MG63 (cell line): ENCODE measurements around the gene PPP1R9B. TPM values are rescaled to one million over a fixed set of nuclear protein-coding genes. Genes with fewer than 3 reads are reported as not detected.

Experiments used
- DNase-seq: peaks from one replicate; pipeline ENCODE4 v3.0.0-alpha.2; 2020
- H3K27me3 ChIP-seq: fragments of 250-450 bp; sonication (Bioruptor Pico); 2 replicates; pipeline ENCODE4 v1.5.1; 2020; ENCODE audit warnings: mild to moderate bottlenecking, moderate library complexity
- H3K36me3 ChIP-seq: fragments of 250-450 bp; sonication (Bioruptor Pico); 2 replicates; pipeline ENCODE4 v1.5.1; 2020; ENCODE audit warnings: mild to moderate bottlenecking, moderate library complexity
- H3K4me3 ChIP-seq: fragments of 250-450 bp; sonication (Bioruptor Pico); 2 replicates; pipeline ENCODE4 v1.5.1; 2020; ENCODE audit warnings: mild to moderate bottlenecking, moderate library complexity
- H3K9me3 ChIP-seq: fragments of 250-450 bp; sonication (Bioruptor Pico); 2 replicates; pipeline ENCODE4 v1.5.1; 2020; ENCODE audit warnings: mild to moderate bottlenecking, moderate library complexity
- total RNA-seq: library from RNA; depleted of rRNA; stranded (reverse); fragments of >200 nt; shearing (Covaris generic); gene quantifications from 2 replicates; pipeline ENCODE4 v1.2.3, GENCODE V29; 2014; ENCODE audit warnings: low replicate concordance

The PPP1R9B gene
- total RNA-seq, 1 experiment from 2014 or later: 68.2 TPM

DNA sequence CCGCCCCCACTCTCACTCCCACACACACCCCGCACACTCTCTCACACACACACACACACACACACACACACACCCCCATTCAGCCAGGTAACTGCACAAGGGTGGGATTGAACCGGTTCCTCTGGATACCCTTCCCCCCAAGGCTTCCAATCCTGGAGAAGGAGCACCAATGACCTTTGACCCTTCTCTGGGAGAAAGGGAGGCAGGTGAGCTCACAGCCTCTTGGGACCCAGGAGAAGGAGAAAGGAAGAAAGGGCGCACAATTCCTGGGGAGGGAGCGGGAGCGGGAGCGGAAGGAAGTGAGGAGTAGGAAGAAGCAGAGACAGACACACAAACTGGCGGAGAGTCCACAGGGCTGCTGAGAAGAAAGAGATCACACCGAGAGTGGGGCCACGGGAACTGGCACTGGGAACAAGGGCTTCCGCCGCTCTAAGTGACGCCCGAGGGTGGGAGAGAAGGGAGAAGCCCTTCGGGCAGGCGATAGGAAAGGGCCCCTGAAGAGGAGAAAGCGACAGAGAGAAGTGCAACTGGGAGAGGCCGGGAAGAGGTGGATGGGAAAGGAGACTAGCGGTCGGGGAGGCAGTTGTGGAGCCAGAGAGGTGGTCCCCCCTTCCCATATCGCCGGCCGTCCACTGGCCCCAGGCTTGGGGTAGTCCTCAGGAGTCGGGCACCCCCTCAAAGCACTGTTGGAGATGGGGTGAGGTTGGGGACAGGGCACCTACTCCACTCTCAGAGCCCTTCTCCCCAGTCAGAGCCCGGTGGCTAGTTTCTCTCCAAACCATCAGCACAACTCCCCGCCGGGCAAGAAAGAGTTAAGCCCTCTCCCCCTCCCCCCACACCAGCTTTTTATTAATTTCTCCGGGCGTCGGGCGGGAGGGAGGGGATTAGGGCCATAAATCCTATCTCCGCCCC is 21.8 kb downstream of the PPP1R9B start:
- H3K27me3 ChIP-seq: no peaks in the 10 kb centered on the region
- H3K36me3 ChIP-seq: peaks cover 12% of the 10 kb centered on the region
- DNase-seq: no peak
- no peak overlapping the region for H3K4me3 ChIP-seq
- no peaks in the 10 kb centered on the region for H3K9me3 ChIP-seq

DNA sequence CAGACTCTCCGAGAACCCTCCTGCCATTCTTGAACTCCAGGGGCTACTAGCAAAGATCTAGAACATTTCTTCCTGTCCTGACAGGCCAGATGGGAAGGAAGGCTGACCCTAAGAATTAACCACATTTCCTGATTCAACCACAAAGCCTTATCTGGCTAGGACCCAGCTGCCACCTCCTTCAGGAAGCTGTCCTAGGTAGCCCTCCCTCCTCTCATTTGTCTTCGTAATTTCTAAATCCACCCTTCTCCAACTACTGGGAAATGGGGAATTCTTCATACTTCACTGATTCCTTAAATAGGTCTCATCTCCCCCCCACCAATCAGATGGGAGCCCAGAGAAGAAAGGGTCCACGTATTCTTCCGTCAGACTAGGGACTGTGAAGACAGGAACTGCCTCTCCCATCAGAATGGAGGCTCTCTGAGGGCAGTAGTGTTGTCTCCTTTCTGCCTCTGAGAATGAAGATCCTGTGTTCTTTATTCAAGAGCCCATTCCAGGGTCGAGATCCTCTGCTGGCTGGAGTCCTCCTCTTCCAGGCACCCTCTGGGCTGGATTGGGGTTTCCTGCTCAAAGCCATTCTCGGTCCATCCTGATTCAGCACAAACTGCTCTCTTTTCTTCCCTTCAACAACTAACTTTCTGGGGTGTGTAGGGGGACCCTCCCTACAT is 22.6 kb downstream of the PPP1R9B start:
- H3K27me3 ChIP-seq: no peaks in the 10 kb centered on the region
- no peak overlapping the region for H3K4me3 ChIP-seq
- H3K9me3 ChIP-seq: no peaks in the 10 kb centered on the region
- peaks cover 8% of the 10 kb centered on the region for H3K36me3 ChIP-seq
- no peak for DNase-seq

DNA sequence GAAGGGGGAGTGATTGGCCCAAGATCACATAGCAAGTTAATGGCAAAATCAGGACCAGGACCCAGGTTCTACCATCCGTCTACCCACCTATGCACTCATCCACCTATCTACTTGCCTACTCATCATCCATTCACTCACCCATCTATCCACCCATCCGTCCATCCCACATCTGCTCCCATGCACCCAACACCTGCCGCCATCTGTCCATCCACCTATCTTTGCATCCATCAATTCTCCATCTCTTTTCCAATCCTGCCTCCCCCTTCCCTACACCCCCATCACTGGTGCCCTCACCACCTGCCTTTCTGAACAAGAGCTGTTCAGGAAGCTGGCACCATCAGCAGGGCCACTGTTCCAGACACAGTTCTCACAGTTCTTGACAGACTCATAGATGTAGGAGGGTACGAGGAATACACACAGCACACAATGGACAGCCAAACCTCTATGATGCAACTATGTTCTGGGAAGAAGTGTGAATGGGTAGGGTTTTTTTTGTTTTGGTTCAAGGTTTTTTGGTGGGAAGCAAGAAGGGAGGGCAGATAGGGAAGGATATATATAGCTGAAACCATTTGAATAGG is 25.0 kb downstream of the PPP1R9B start:
- H3K27me3 ChIP-seq: no peaks in the 10 kb centered on the region
- H3K4me3 ChIP-seq: no peak overlapping the region
- H3K9me3 ChIP-seq: no peaks in the 10 kb centered on the region
- no peak for DNase-seq
- H3K36me3 ChIP-seq: no peaks in the 10 kb centered on the region

DNA sequence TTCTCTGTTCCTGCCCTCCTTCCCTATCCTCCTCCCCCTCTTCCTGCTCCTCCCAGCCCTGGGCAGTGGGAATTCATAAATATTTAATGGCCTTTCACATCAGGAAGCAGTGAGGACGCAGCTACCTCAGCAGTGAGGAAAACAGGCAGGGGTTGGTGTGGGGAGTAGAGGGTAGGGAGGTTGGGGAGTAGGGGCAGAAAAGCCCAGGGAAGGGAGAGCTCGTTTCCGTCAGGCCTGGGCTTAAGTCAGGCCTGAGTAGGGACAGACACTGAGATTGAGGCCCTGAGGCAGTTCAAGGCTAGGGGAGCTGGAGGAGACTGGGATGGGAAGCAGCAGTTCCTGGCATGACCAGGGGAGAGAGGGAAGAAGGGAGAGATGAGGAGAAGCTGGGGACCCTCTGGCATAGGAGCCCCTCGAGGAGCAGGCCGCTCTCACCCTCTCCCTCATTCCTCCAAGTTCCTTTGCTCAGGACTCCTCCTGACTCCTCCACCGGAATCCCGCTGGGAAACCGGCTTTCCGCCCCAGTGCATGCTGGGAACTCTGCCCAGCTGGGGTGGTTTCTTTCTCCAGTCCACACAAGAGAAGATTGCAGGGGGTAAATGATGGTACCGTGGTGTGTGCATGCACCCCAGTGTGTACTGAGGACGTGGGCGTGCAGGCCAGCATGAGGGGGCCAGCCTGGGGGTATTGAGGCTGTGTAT is 26.7 kb downstream of the PPP1R9B start:
- peak; percentile 45 for DNase-seq
- Histone ChIP-seq H3K9me3 (no peaks in the 10 kb centered on the region), H3K27me3 (no peaks in the 10 kb centered on the region), H3K36me3 (no peaks in the 10 kb centered on the region), H3K4me3 (no peak overlapping the region)

DNA sequence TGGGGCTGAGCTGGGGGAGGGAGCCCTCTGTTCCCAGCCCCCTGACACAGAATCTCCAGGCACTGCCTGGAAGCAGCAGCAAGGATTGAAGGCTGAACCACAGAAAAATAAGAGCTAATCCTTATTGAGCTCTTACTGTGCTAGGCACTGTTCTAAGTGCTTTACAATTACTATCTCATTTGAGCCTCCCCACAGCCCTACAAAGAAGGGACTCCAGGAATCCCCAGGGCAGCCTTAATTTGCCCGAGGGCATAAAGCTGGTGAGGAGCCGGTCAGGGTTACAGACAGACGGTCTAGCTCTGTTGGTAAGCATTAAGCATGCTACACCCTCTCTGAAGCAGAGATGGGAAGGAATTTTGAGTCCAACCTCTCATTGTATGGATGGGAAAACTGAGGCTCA is 27.5 kb downstream of the PPP1R9B start:
- DNase-seq: no peak
- Histone ChIP-seq H3K9me3 (no peaks in the 10 kb centered on the region), H3K4me3 (no peak overlapping the region), H3K36me3 (no peaks in the 10 kb centered on the region), H3K27me3 (0 out of 2 replicates have a peak, but pooled peaks cover 2% of the 10 kb centered on the region)

DNA sequence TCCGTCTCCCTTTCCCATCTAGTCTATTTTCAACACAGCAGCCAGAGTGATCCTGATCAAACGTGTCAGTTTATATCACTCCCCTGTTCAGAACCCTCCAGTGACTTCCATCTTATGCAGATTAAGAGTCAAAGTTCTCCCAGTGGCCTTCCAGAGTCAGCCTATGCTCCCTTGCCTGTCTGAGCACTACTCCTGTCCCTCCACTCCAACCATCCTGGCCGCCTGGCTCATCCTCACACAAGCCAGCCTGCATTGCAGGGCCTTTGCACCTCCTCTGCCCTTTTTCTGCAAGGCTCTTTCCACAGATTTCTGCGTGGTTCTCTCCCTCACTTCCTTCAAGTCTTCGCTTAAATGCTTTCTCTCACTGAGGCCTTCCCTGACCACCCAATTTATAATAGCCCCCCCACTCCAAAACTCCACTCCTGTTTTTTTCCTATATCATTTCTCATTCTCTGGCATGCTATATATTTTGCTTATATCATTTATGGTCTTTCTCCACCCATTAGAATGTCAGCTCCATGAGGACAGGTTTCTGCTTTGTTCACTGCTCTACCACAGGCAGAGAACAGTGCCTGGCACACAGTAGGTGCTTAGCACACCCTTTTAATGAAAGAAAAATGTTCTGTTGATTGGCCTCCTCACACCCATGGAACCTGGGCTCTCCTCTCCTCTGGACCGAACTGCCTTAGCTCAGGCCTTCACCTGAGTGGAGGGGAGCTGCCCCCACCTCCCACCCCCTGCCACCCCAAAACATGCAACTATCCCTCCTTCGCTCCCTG is 29.8 kb downstream of the PPP1R9B start:
- no peaks in the 10 kb centered on the region for H3K9me3 ChIP-seq
- no peak for DNase-seq
- 0 out of 2 replicates have a peak, but pooled peaks cover 2% of the 10 kb centered on the region for H3K27me3 ChIP-seq
- no peak overlapping the region for H3K4me3 ChIP-seq
- no peaks in the 10 kb centered on the region for H3K36me3 ChIP-seq

DNA sequence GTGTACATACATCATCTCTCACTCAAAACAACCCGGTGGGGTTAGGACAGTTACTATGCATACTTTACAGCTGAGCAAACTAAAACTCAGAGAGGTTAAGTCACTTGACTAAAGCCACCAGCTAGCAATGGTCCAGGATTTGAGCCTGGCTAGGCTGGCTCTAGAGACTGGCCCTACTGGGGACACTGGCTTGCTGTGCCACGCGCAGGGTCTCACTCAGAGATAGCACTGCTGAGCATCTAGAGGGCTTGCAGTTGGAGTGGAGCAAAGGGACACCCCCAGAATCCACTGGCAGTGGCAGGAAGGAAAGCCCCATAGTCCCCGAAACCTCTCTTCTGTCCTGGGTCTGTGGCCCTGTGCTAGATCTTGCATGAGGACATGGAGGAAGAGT is 31.7 kb downstream of the PPP1R9B start:
- Histone ChIP-seq H3K4me3 (no peak overlapping the region), H3K36me3 (no peaks in the 10 kb centered on the region), H3K9me3 (no peaks in the 10 kb centered on the region), H3K27me3 (0 out of 2 replicates have a peak, but pooled peaks cover 2% of the 10 kb centered on the region)
- DNase-seq: no peak

DNA sequence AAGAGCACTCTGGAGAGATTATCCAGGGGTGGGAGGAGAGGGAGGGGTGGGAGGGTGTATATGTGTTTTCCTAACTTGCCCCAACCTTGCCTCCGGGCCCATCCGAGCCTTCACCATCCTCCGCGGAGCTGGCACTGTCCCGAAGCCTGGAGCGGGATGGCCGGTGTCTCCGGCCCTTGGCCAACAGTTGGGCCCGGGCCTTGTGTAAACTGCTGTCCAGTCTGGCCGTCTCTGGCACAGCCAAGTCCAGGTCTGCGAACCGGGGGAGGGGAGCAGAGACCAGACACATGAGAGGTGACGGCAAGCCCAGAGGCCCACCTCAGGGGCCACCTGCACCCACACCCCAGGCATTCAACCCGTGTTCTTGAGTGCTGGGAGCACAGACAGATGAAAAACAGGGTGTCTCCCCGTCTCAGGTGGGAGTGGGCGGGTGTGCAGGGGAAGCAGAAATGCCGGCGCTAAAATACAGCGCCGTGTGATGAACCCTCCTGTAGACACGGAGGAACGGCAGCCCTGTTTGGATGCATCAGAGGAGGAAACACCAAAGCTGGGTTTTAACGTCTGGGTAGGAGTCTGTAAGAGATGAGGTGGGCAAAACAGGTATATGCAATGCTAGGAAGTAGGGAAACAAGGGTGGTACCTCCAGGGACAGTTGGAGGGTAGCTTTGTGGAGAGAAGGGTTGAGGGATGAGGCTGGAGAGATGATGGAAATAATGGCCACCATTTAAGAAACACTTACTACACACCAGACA is 32.2 kb downstream of the PPP1R9B start:
- no peak overlapping the region for H3K4me3 ChIP-seq
- no peak for DNase-seq

DNA sequence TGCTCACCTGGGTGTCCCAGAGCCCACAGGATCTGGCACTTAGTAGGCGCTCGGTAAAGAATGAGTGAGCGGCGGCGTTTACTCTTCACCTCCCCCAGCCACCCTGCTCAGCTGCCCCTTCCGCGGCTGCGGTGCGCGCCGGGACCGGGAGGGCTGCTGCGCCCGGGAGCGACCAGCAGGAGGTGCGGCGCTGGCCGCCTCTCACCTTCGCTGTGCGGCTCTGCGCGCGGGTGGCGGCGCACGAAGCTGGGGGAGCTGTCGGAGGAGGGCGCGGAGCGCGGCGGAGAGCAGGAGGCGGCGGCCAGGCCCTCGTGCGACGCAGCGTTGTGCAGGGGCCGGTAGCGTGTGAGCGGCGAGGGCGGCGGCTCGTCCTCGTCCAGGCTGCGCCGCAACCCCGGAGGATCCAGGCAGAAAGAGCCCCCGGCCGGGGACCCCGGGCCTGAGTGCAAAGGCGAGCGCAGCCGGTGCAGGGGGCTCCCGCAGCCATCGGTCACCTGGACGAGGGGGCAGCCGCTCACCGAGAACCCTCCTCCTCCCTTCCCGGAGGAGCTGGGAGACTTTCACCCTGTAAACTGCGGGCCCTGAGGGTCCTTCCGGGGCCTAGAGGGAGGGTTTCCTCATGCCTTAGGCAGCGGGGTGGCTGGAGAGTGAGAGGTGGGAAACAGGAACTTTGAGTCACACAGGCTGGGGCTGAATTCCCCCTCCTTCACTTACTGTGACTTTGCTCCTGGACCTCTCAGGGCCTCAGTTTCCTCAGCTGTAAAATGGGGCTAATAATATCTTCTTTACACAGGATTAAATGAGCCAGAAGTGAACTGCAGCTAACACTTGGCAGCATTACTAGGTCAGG is 33.0 kb downstream of the PPP1R9B start:
- no peak overlapping the region for H3K4me3 ChIP-seq
- DNase-seq: no peak
- H3K36me3 ChIP-seq: no peaks in the 10 kb centered on the region
- H3K9me3 ChIP-seq: no peaks in the 10 kb centered on the region
- 0 out of 2 replicates have a peak, but pooled peaks cover 2% of the 10 kb centered on the region for H3K27me3 ChIP-seq

More for the DNA sequence above, 32.2 kb downstream of the PPP1R9B start:
- no peaks in the 10 kb centered on the region for H3K36me3 ChIP-seq
- no peaks in the 10 kb centered on the region for H3K9me3 ChIP-seq
- 0 out of 2 replicates have a peak, but pooled peaks cover 2% of the 10 kb centered on the region for H3K27me3 ChIP-seq

DNA sequence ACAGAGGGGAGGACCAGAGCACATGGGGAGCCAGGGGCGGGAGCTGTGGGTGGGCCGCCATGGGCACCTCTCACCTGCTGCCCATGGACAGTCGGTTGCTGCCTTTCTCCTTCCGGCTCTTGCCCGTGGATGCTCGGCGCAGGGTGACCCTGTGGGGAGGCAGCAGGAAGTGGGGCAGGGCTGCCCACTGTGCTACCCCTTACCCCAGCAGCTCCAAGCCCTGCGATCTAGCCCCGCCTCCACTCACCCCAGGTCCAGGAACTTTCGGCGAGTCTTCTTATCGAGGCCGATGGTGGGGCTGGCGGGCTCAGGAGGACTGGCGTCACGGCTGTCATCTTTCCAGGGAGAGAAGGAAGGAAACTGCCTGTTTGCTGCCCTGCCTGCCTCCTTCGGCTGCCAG is 34.7 kb downstream of the PPP1R9B start:
- H3K4me3 ChIP-seq: no peak overlapping the region
- DNase-seq: no peak
- 0 out of 2 replicates have a peak, but pooled peaks cover 2% of the 10 kb centered on the region for H3K27me3 ChIP-seq
- H3K9me3 ChIP-seq: no peaks in the 10 kb centered on the region
- no peaks in the 10 kb centered on the region; the same call in 1 of the 2 replicates for H3K36me3 ChIP-seq

DNA sequence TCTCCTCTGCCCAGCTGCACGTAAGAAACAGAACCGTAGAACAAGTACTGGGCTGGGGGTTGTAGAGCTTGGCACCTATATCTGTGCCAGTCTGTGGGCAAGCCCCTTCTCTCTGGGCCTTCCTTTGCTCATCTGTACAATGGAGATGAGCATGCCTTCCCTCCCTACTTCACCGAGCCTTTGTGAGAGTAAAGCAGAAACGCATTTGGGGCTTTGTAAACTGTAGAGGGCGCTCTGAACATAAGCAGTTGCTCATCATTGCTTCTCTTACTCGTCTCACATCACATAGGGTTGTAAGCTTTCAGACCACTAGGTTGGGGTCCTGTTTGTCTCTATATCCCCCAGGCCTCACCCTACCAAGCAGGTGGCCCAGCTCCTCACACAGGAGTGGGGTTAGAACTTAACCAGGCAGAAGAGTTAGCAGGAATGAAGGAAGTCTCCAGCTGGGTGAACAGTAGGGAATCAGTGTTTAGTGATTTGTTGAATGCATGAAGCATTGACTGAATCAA is 35.6 kb downstream of the PPP1R9B start:
- Histone ChIP-seq H3K9me3 (no peaks in the 10 kb centered on the region), H3K36me3 (no peaks in the 10 kb centered on the region; the same call in 1 of the 2 replicates), H3K4me3 (no peak overlapping the region), H3K27me3 (0 out of 2 replicates have a peak, but pooled peaks cover 2% of the 10 kb centered on the region)
- DNase-seq: no peak

DNA sequence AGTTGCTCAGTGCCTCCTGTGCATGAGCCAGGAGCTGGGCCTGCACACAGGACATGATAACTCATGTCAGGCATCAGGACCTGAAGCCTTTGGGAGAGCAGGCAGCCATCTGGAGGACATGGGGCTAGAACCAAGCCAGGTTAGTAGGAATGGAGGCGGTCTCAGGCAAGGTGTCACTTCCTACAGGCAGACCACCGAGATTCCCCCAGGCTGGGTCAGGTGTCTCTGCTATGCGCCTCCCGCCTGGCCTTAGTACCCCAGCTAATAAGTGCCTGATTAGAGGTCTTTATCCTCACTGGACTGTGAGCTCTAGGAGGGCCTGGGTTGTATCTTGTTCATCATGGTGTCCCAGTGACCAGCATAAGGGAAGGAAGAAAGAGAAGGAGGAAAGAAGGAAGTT is 36.1 kb downstream of the PPP1R9B start:
- no peaks in the 10 kb centered on the region; the same call in 1 of the 2 replicates for H3K36me3 ChIP-seq
- no peaks in the 10 kb centered on the region for H3K9me3 ChIP-seq
- 0 out of 2 replicates have a peak, but pooled peaks cover 2% of the 10 kb centered on the region for H3K27me3 ChIP-seq
- DNase-seq: no peak
- H3K4me3 ChIP-seq: no peak overlapping the region

DNA sequence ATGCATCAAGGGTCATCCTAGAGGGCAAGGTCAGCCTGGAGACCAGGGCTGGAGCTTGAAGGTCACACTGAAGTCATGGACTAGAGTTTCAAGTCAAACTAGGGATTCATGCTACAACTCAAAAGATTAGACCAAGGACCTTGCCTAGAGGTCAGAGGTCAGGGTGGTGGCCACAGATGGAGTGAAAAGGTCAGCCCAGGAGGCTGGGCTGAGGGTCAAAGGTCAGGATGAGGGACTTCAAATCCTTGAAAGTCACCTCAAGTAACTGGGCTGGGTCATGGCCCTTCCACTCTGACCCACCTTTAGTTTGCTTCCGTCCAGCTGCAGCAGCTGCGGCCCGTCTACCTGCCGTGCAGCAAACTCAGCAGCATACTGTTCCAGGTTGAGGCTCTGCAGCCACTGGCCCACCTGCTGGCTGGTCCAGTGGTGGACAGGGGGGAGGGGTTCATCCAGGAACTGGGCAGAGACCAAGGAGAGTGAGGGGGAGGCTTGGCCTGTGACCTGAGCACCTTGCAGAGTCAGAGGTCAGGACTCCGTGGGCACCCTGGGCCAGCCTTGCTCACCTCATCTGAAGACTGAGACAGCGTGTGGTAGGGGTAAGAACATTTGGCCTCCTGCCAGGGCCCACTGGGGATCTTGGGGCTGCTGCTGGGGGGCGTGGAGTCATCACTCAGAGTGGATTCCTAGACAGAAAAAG is 36.7 kb downstream of the PPP1R9B start:
- DNase-seq: no peak
- no peak overlapping the region for H3K4me3 ChIP-seq
- no peaks in the 10 kb centered on the region; the same call in 1 of the 2 replicates for H3K36me3 ChIP-seq
- 0 out of 2 replicates have a peak, but pooled peaks cover 2% of the 10 kb centered on the region for H3K27me3 ChIP-seq
- H3K9me3 ChIP-seq: no peaks in the 10 kb centered on the region

DNA sequence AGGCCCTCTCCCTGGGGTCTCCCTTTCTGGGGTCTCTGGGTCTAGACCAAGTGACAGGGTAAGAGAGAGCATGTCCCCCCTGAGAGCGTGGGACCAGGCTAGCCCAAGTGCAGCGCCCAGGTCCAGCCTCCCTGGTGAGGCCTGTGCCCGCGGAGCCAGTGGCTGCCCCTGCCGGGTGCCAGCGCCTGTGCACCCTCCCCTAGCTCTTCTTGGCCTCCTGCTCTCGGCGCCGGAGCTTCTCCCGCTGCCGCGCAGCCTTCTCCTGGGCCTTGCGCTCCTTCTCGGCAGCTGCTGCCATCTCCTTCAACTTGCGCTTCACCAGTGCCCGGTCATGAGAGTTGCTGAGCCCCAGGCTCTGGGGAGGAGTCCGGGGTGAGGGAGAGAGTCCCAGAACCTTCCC is 37.8 kb downstream of the PPP1R9B start:
- DNase-seq: no peak
- Histone ChIP-seq H3K4me3 (no peak overlapping the region), H3K36me3 (no peaks in the 10 kb centered on the region; the same call in 1 of the 2 replicates), H3K27me3 (no peaks in the 10 kb centered on the region), H3K9me3 (no peaks in the 10 kb centered on the region)
